H1 (cell line): ENCODE data around the gene RPL14. TPM values are rescaled to one million over a fixed set of nuclear protein-coding genes. Genes with fewer than 3 reads are reported as not detected.

ENCODE experiments used
- CTCF ChIA-PET: fragments of 300-600 bp; sonication (Branson Sonifier 250); formaldehyde crosslinking; loops from one replicate; lab custom pipeline; 2021; ENCODE audit not compliant: partially characterized antibody; lab: Charles Lee
- POLR2A ChIA-PET: fragments of 300-600 bp; sonication (Branson Sonifier 250); formaldehyde crosslinking; loops from one replicate; lab custom pipeline; 2021; ENCODE audit warnings: inconsistent platforms; ENCODE audit not compliant: partially characterized antibody; lab: Charles Lee
- DNase-seq, 2 experiments: peaks; one replicate each; pipeline versions ENCODE4 v3.0.0 to v3.0.0-alpha.2; 2010 to 2022; ENCODE audit warnings: low spot score in 2 of 2, low read depth in 1 of 2, mixed read lengths in 1 of 2
- FAIRE-seq: peaks from 2 replicates; lab custom pipeline; 2011; peaks lifted over from hg19 to GRCh38; lab: Jason Lieb, UNC
- H2AFZ ChIP-seq: 2 replicates; pipeline ENCODE4 v1.8.1; 2012; ENCODE audit warnings: low read length, inconsistent platforms
- H2AK5ac ChIP-seq: 2 replicates; pipeline ENCODE4 v1.6.1; 2013; ENCODE audit warnings: low read depth, low read length
- H2BK120ac ChIP-seq: replicated peaks from 2 replicates; pipeline ENCODE3; 2013; ENCODE audit warnings: low read depth, low read length, inconsistent platforms
- H2BK12ac ChIP-seq: 2 replicates; pipeline ENCODE4 v1.6.1; 2013; ENCODE audit warnings: low read depth, low read length
- H2BK15ac ChIP-seq: 2 replicates; pipeline ENCODE4 v1.6.1; 2013; ENCODE audit warnings: low read length
- H2BK20ac ChIP-seq: 2 replicates; pipeline ENCODE4 v1.6.1; 2013; ENCODE audit warnings: low read length
- H2BK5ac ChIP-seq: 2 replicates; pipeline ENCODE4 v1.6.1; 2013; ENCODE audit warnings: low read depth, low read length
- H3K14ac ChIP-seq: 2 replicates; pipeline ENCODE4 v1.6.1; 2013; ENCODE audit warnings: inconsistent platforms; ENCODE audit not compliant: insufficient read length
- H3K18ac ChIP-seq: 2 replicates; pipeline ENCODE4 v1.6.1; 2013; ENCODE audit warnings: low read length; ENCODE audit errors: extremely low read depth
- H3K23ac ChIP-seq: 2 replicates; pipeline ENCODE4 v1.6.1; 2013; ENCODE audit warnings: inconsistent platforms; ENCODE audit not compliant: insufficient read length
- H3K23me2 ChIP-seq: 2 replicates; pipeline ENCODE4 v1.6.1; 2013; ENCODE audit warnings: low read depth, low read length
- H3K27ac ChIP-seq: 2 replicates; pipeline ENCODE4 v1.6.1; 2011; ENCODE audit warnings: low read depth, low read length, inconsistent platforms
- H3K27me3 ChIP-seq, 4 experiments: replicated peaks in 1 of 4; 1 replicate in 1 of 4; 2 replicates in 3 of 4; pipeline versions ENCODE4 v1.6.1 to v1.8.1; 2011 to 2013; ENCODE audit warnings: low read length in 3 of 4, mild to moderate bottlenecking in 3 of 4, inconsistent platforms in 2 of 4, mixed read lengths in 2 of 4, moderate library complexity in 1 of 4; ENCODE audit not compliant: control insufficient read depth in 3 of 4, insufficient read depth in 3 of 4; ENCODE audit errors: extremely low read depth in 1 of 4
- H3K36me3 ChIP-seq, 4 experiments: 2 replicates each; pipeline versions ENCODE4 v1.6.1 to v1.8.1; 2011 to 2013; ENCODE audit warnings: mild to moderate bottlenecking in 4 of 4, low read length in 3 of 4, moderate library complexity in 2 of 4, control low read depth in 1 of 4, inconsistent platforms in 1 of 4; ENCODE audit not compliant: insufficient read depth in 4 of 4, control insufficient read depth in 2 of 4
- H3K4ac ChIP-seq: replicated peaks from 2 replicates; pipeline ENCODE3; 2013; ENCODE audit warnings: low read length, low read depth, mixed read lengths, inconsistent platforms; ENCODE audit not compliant: insufficient read length
- H3K4me1 ChIP-seq, 4 experiments: replicated peaks in 1 of 4; 1 replicate in 1 of 4; 2 replicates in 3 of 4; pipeline versions ENCODE4 v1.6.1 to v1.8.1; 2011 to 2013; ENCODE audit warnings: low read length in 3 of 4, inconsistent platforms in 2 of 4, mixed read lengths in 1 of 4; ENCODE audit not compliant: insufficient read depth in 4 of 4, control insufficient read depth in 3 of 4
- H3K4me2 ChIP-seq, 2 experiments: 2 replicates each; pipeline versions ENCODE4 v1.6.1 to v1.8.1; 2011 to 2013; ENCODE audit warnings: low read depth in 2 of 2, low read length in 2 of 2, control low read depth in 1 of 2, inconsistent platforms in 1 of 2, mild to moderate bottlenecking in 1 of 2; ENCODE audit not compliant: insufficient read depth in 1 of 2
- H3K4me3 ChIP-seq, 4 experiments: fragments of 200-600, 300-600 bp in 1 of 4; sonication (generic), shearing (Covaris generic), sonication (Bioruptor Twin) in 1 of 4; 2 replicates each; pipeline versions ENCODE4 v1.5.1 to v1.8.1; 2011 to 2016; ENCODE audit warnings: low read length in 4 of 4, low read depth in 3 of 4, control low read depth in 2 of 4, inconsistent platforms in 2 of 4, mild to moderate bottlenecking in 2 of 4, mixed read lengths in 1 of 4, moderate library complexity in 1 of 4; ENCODE audit not compliant: insufficient read depth in 2 of 4; ENCODE audit errors: extremely low read depth in 1 of 4
- H3K56ac ChIP-seq: replicated peaks from 2 replicates; pipeline ENCODE3; 2013; ENCODE audit warnings: low read depth, mild to moderate bottlenecking, mixed read lengths, low read length, inconsistent platforms; ENCODE audit not compliant: insufficient read length
- H3K79me1 ChIP-seq: 2 replicates; pipeline ENCODE4 v1.6.1; 2013; ENCODE audit warnings: low read depth, low read length, control low read depth
- H3K79me2 ChIP-seq, 2 experiments: 2 replicates each; pipeline versions ENCODE4 v1.6.1 to v1.8.1; 2012 to 2013; ENCODE audit warnings: low read length in 2 of 2, mild to moderate bottlenecking in 2 of 2, inconsistent platforms in 1 of 2; ENCODE audit not compliant: insufficient read depth in 2 of 2, control insufficient read depth in 1 of 2
- H3K9ac ChIP-seq, 4 experiments: replicated peaks in 1 of 4; 1 replicate in 1 of 4; 2 replicates in 3 of 4; pipeline versions ENCODE4 v1.6.1 to v1.8.1; 2011 to 2013; ENCODE audit warnings: low read depth in 3 of 4, low read length in 3 of 4, control low read depth in 2 of 4, mild to moderate bottlenecking in 2 of 4, moderate library complexity in 2 of 4, inconsistent platforms in 1 of 4; ENCODE audit errors: extremely low read depth in 1 of 4
- H3K9me3 ChIP-seq, 2 experiments: 2 replicates each; pipeline versions ENCODE4 v1.6.1 to v1.8.1; 2012 to 2013; ENCODE audit warnings: mild to moderate bottlenecking in 2 of 2, moderate library complexity in 2 of 2, control low read depth in 1 of 2, inconsistent platforms in 1 of 2, low read depth in 1 of 2, low read length in 1 of 2, mixed read lengths in 1 of 2; ENCODE audit not compliant: insufficient read depth in 2 of 2
- H4K20me1 ChIP-seq, 2 experiments: replicated peaks in 1 of 2; 2 replicates each; pipeline versions ENCODE3 to v1.8.1; 2011 to 2013; ENCODE audit warnings: inconsistent platforms in 2 of 2, low read length in 2 of 2, mild to moderate bottlenecking in 1 of 2; ENCODE audit not compliant: insufficient read depth in 2 of 2, control insufficient read depth in 1 of 2
- H4K5ac ChIP-seq: 2 replicates; pipeline ENCODE4 v1.6.1; 2013; ENCODE audit warnings: low read length, low read depth, mixed read lengths, inconsistent platforms; ENCODE audit not compliant: insufficient read length
- H4K8ac ChIP-seq: 2 replicates; pipeline ENCODE4 v1.8.0; 2013; ENCODE audit warnings: mild to moderate bottlenecking, moderate library complexity, low read length, inconsistent platforms; ENCODE audit not compliant: insufficient read depth; ENCODE audit errors: extremely low read depth
- H4K91ac ChIP-seq: replicated peaks from 2 replicates; pipeline ENCODE3; 2013; ENCODE audit warnings: low read length, mixed read lengths, inconsistent platforms; ENCODE audit not compliant: insufficient read length
- EZH2 ChIP-seq: fragments of 200-600 bp; sonication (generic); IDR thresholded peaks from 2 replicates; pipeline ENCODE4 v1.7.1; 2012; ENCODE audit warnings: low read depth, mild to moderate bottlenecking, moderate library complexity, low read length, inconsistent platforms; ENCODE audit not compliant: severe bottlenecking
- RXRA ChIP-seq: IDR thresholded peaks from 2 replicates; pipeline ENCODE4 v1.6.1; 2011; ENCODE audit warnings: low read depth, mild to moderate bottlenecking, low read length, moderate library complexity; ENCODE audit not compliant: insufficient read depth
- USF2 ChIP-seq: IDR thresholded peaks from 2 replicates; pipeline ENCODE4 v1.6.1; 2011; ENCODE audit warnings: low read length, improper control_type of control experiment
- WGBS, 2 experiments: shearing (Covaris generic) in 1 of 2; methylation state at CpG; one replicate each; pipeline versions ENCODE4 v1.1.6 to v1.1.7; 2013 to 2015; ENCODE audit warnings: low lambda C conversion rate in 2 of 2, mixed read lengths in 2 of 2, inconsistent platforms in 1 of 2, low coverage in 1 of 2, missing lambda C conversion rate in 1 of 2; ENCODE audit not compliant: insufficient replicate concordance in 2 of 2, insufficient coverage in 1 of 2, insufficient read length in 1 of 2; ENCODE audit errors: extremely low coverage in 1 of 2, missing lambda C conversion rate in 1 of 2; 5-methylcytosine and 5-hydroxymethylcytosine counted together
- polyA plus RNA-seq, 7 experiments: library from polyadenylated mRNA; depleted of rRNA in 3 of 7; stranded (reverse) in 5 of 7; unstranded in 2 of 7; fragments of >200 nt in 5 of 7; fragments of 200-250 nt in 2 of 7; gene quantifications; 1 replicate in 5 of 7; 2 replicates in 1 of 7; 4 replicates in 1 of 7; pipeline versions ENCODE4 v1.2.1 to v1.2.3, GENCODE V29; 2011 to 2013; ENCODE audit warnings: missing spikeins in 2 of 7, mixed read lengths in 2 of 7
- total RNA-seq: library from RNA; stranded (reverse); fragmentation: NEBNext Ultra II Directional; extraction: Animal tissue kit (Norgen Biotek cat#: 25700); gene quantifications from 2 replicates; pipeline ENCODE4 v1.2.1, GENCODE V29; 2021
- TF ChIP-seq, protein P1 (sequence below): IDR thresholded peaks from 2 replicates; pipeline ENCODE4 v1.6.1; 2012; ENCODE audit warnings: low read length, inconsistent platforms

RPL14 gene
- total and polyA plus RNA-seq, 2 of the 8 experiments (the other 6 are each of a cell fraction or from before 2014, with no cell fraction given), result 1,192 to 2,341 TPM

DNA sequence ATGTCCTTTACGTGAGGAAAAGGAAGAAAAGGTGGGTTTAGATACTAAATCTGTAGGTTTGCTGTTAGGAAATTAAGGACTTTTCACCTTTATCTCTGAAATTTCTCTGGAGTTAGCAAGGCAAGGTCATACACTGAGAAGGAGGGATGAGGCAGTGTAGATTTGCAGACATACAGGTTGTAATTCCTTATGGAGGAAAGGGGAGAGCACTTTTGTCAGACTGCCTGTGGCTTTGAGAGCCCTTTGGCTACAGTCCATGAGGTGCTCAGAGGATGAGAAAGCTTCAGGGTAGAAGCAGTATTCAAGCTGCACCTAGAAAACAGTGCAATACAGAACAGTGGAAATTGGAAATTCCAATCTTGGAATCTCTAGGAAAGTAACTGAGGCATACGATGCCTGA, 8.3 kb downstream of the RPL14 start:
- Histone ChIP-seq H2BK120ac (no peak overlapping the region), H3K36me3 (peaks cover 13 to 57% (median 34%) of the 10 kb centered on the region in 4 experiments; a peak in 7 of 8 replicates), H2BK5ac (no peak overlapping the region), H2AK5ac (no peak overlapping the region), H2BK20ac (no peak overlapping the region), H4K20me1 (peaks cover 10 to 12% of the 10 kb centered on the region in 2 experiments), H3K4me2 (no peak overlapping the region), H3K79me2 (0 out of 4 replicates have a peak, but pooled peaks cover 0 to under 1% of the 10 kb centered on the region in 2 experiments), H2AFZ (no peak overlapping the region), H3K4me1 (no peaks in the 10 kb centered on the region), H3K9me3 (no peaks in the 10 kb centered on the region), H4K8ac (no peak overlapping the region), H4K91ac (no peak overlapping the region), H3K56ac (no peak overlapping the region), H2BK12ac (no peak overlapping the region), H3K18ac (no peak overlapping the region), H3K4me3 (no peak overlapping the region), H3K27me3 (no peaks in the 10 kb centered on the region), H3K23me2 (no peaks in the 10 kb centered on the region), H3K4ac (no peak overlapping the region), H3K79me1 (no peaks in the 10 kb centered on the region), H3K23ac (no peak overlapping the region), H2BK15ac (no peak overlapping the region), H3K27ac (no peak overlapping the region), H4K5ac (no peak overlapping the region), H3K14ac (no peak overlapping the region), H3K9ac (no peak overlapping the region)
- 77% methylated on average over 2 of the region's 2 CpGs; no CpG with 5 or more reads in 1 of the 2 experiments for WGBS, 2 experiments
- no peak for FAIRE-seq
- POLR2A ChIA-PET, result interaction anchor here (1.0 to 10.2 kb wide), 12 partner anchors 6 to 151 kb away, joined by 3 to 64 read pairs (median 9); partner anchors contain the start of genes RPL14, ZNF619, ZNF620 and ZNF621
- no peak for DNase-seq
- CTCF ChIA-PET, result interaction anchor here (1.0 to 1.8 kb wide), 2 partner anchors 13 to 138 kb away, joined by 4 to 8 read pairs; no protein-coding TSS in a partner anchor
- TF ChIP-seq USF2 (no peak), RXRA (no peak), EZH2 (no peak)
- TF ChIP-seq, protein P1, sequence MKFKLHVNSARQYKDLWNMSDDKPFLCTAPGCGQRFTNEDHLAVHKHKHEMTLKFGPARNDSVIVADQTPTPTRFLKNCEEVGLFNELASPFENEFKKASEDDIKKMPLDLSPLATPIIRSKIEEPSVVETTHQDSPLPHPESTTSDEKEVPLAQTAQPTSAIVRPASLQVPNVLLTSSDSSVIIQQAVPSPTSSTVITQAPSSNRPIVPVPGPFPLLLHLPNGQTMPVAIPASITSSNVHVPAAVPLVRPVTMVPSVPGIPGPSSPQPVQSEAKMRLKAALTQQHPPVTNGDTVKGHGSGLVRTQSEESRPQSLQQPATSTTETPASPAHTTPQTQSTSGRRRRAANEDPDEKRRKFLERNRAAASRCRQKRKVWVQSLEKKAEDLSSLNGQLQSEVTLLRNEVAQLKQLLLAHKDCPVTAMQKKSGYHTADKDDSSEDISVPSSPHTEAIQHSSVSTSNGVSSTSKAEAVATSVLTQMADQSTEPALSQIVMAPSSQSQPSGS, result no peak
